Measurements from ENCODE around the gene AKR1E2.

DNA sequence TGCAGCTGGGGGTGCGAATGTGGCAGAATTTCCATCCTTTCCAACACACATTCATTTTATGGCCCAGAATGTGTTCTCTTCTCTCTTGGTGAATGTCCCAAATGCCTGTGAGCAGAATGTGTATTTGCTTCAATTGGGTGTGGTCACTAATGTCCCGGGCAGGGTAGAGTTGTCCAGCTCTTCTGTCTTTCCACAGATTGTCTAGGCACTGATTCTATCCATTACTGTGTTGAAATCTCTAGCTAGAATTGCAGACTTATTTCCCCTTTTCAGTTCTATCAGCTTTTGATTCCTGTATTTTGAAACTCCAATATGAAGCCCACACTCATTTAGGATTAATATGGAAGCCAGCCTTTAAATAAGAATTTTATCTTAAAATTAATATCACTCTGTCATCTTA is 14.0 kb upstream of the AKR1E2 start:
- TF ChIP-seq, protein P1, sequence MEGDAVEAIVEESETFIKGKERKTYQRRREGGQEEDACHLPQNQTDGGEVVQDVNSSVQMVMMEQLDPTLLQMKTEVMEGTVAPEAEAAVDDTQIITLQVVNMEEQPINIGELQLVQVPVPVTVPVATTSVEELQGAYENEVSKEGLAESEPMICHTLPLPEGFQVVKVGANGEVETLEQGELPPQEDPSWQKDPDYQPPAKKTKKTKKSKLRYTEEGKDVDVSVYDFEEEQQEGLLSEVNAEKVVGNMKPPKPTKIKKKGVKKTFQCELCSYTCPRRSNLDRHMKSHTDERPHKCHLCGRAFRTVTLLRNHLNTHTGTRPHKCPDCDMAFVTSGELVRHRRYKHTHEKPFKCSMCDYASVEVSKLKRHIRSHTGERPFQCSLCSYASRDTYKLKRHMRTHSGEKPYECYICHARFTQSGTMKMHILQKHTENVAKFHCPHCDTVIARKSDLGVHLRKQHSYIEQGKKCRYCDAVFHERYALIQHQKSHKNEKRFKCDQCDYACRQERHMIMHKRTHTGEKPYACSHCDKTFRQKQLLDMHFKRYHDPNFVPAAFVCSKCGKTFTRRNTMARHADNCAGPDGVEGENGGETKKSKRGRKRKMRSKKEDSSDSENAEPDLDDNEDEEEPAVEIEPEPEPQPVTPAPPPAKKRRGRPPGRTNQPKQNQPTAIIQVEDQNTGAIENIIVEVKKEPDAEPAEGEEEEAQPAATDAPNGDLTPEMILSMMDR (IDR thresholded peaks at IDR 0.05) = no peak
- TF ChIP-seq POLR2A (IDR thresholded peaks at IDR 0.05) = no peak

Measured in upper lobe of left lung (tissue), 4 donors.